Suprapubic skin (tissue), 4 donors: ENCODE results near the gene KRT73.

Experiments
- CTCF ChIP-seq, 2 donors: fragments of 200-600 bp in 1 of 2; fragments of 450-650 bp in 1 of 2; sonication (generic) in 1 of 2; IDR thresholded peaks; one replicate each; pipeline ENCODE4 v1.5.1; 2016 to 2019; ENCODE audit warnings: antibody characterized with exemption in 2 of 2, mild to moderate bottlenecking in 1 of 2, moderate library complexity in 1 of 2
- EP300 ChIP-seq: sonication (generic); formaldehyde crosslinking; IDR thresholded peaks from one replicate; pipeline ENCODE4 v1.6.1; 2017; ENCODE audit warnings: antibody characterized with exemption
- POLR2A ChIP-seq, 2 donors: fragments of 450-650 bp; IDR thresholded peaks; one replicate each; pipeline ENCODE4 v1.6.1; 2017; ENCODE audit warnings: antibody characterized with exemption in 2 of 2, mild to moderate bottlenecking in 2 of 2, moderate library complexity in 2 of 2
- POLR2AphosphoS5 ChIP-seq, 3 donors: sonication (generic); formaldehyde crosslinking; IDR thresholded peaks; one replicate each; pipeline ENCODE4 v1.6.1; 2017; ENCODE audit warnings: antibody characterized with exemption in 3 of 3

GRCh38 chr12:52667931-52668330 is 49.6 kb upstream of the KRT73 start:
- no peak for TF ChIP-seq POLR2A (IDR thresholded peaks at IDR 0.05)
- TF ChIP-seq POLR2AphosphoS5 (IDR thresholded peaks at IDR 0.05), result no peak
- TF ChIP-seq CTCF (IDR thresholded peaks at IDR 0.05), result no peak
- no peak for TF ChIP-seq EP300
